Left lung (tissue), 10 donors: ENCODE results near the gene OTUB2. TPM values are rescaled to one million over a fixed set of nuclear protein-coding genes. Genes with fewer than 3 reads are reported as not detected.
A peak's percentile ranks its signal among the peaks of the same experiment; 100 is the strongest.

Source experiments
- ATAC-seq: fragments of 200-7000 bp; cut with Tn5 transposase; one replicate; pipeline ENCODE4 v1.9.1; 2020; ENCODE audit warnings: moderate library complexity
- DNase-seq, 4 donors: peaks; one replicate each; pipeline ENCODE4 v3.0.0-alpha.2; 2013 to 2020
- H3K27ac ChIP-seq, 2 donors: fragments of 200-600 bp; sonication (generic) in 1 of 2; one replicate each; pipeline versions ENCODE4 v1.5.0 to v1.8.0; 2020 to 2021
- H3K27me3 ChIP-seq, 2 donors: fragments of 200-600 bp; sonication (generic) in 1 of 2; one replicate each; pipeline versions ENCODE4 v1.5.0 to v1.8.0; 2020 to 2021
- H3K36me3 ChIP-seq, 2 donors: fragments of 200-600 bp; sonication (generic) in 1 of 2; one replicate each; pipeline versions ENCODE4 v1.5.0 to v1.8.0; 2020 to 2021
- H3K4me1 ChIP-seq, 2 donors: fragments of 200-600 bp; one replicate each; pipeline ENCODE4 v1.8.0; 2021
- H3K4me3 ChIP-seq, 2 donors: fragments of 200-600 bp; sonication (generic) in 1 of 2; one replicate each; pipeline versions ENCODE4 v1.5.0 to v1.8.0; 2020 to 2021; ENCODE audit warnings: mild to moderate bottlenecking in 1 of 2
- H3K9me3 ChIP-seq, 2 donors: fragments of 200-600 bp; sonication (generic) in 1 of 2; one replicate each; pipeline versions ENCODE4 v1.5.0 to v1.8.0; 2020 to 2021
- CTCF ChIP-seq, 2 donors: fragments of 200-600 bp; sonication (generic) in 1 of 2; IDR thresholded peaks; one replicate each; pipeline versions ENCODE4 v1.5.0 to v1.8.0; 2021; ENCODE audit warnings: antibody characterized with exemption in 2 of 2
- intact Hi-C, 2 donors: fragments of 100-400 bp; cut with DNase I; formaldehyde crosslinking; loops; one replicate each; pipeline versions ENCODE4 v1.11.2 to v1.14.2; 2022
- polyA plus RNA-seq, 6 donors: library from polyadenylated mRNA; unstranded; fragments of 120-200 nt; gene quantifications; one replicate each; pipeline ENCODE4 v1.2.1, GENCODE V29; 2013; ENCODE audit not compliant: insufficient read length in 6 of 6
- total RNA-seq, 2 donors: library from RNA; stranded (reverse); fragmentation: NEBNext Ultra II Directional; extraction: Animal tissue kit (Norgen Biotek cat#: 25700); gene quantifications; one replicate each; pipeline ENCODE4 v1.2.1, GENCODE V29; 2021
- donor health status: DM: no; HTN: yes; CAD: no.
- donor health status: DM: no; HTN: no; CAD: no.

Gene OTUB2
- total and polyA plus RNA-seq, 8 donors: 1.2 to 5.4 (median 3.9) TPM

GRCh38 chr14:94000267-94000666 is 25.9 kb upstream of the OTUB2 start:
- Histone ChIP-seq H3K27ac (no peak overlapping the region), H3K4me3 (no peak overlapping the region), H3K27me3 (peaks cover 0 to 48% of the 10 kb centered on the region in 2 donors), H3K36me3 (no peaks in the 10 kb centered on the region), H3K4me1 (no peaks in the 10 kb centered on the region), H3K9me3 (no peaks in the 10 kb centered on the region)
- intact Hi-C loops: loop anchor here in 1 of 2 donors (5.0 kb wide), 1 partner anchor 58 kb away; no protein-coding TSS in a partner anchor
- TF ChIP-seq CTCF (IDR thresholded peaks at IDR 0.05): no peak
- ATAC-seq (no peak), DNase-seq (no peak)

- H3K27me3 ChIP-seq: peaks cover 0 to 41% of the 10 kb centered on the region in 2 donors
- no peaks in the 10 kb centered on the region for H3K36me3 ChIP-seq
- DNase-seq: no peak
- H3K27ac ChIP-seq: no peak overlapping the region
- TF ChIP-seq CTCF (IDR thresholded peaks at IDR 0.05): no peak
- no peak overlapping the region for H3K4me3 ChIP-seq
- H3K9me3 ChIP-seq: no peaks in the 10 kb centered on the region
- no peak for ATAC-seq
- no peaks in the 10 kb centered on the region for H3K4me1 ChIP-seq
- intact Hi-C loops: loop anchor here in 1 of 2 donors (5.0 kb wide), 1 partner anchor 59 kb away; no protein-coding TSS in a partner anchor
These were observed 25.1 kb upstream of the OTUB2 start for GRCh38 chr14:94001016-94001415.

GRCh38 chr14:94001501-94002396 is 24.4 kb upstream of the OTUB2 start:
- no peaks in the 10 kb centered on the region for H3K9me3 ChIP-seq
- DNase-seq (peak; percentile 50 to 81 (median 68)), ATAC-seq (peak; percentile 97)
- H3K4me1 ChIP-seq: no peaks in the 10 kb centered on the region
- H3K36me3 ChIP-seq: no peaks in the 10 kb centered on the region
- H3K27me3 ChIP-seq: peaks cover 0 to 33% of the 10 kb centered on the region in 2 donors
- H3K27ac ChIP-seq: no peak overlapping the region
- no peak overlapping the region for H3K4me3 ChIP-seq
- peak; percentile 90 to 95 for TF ChIP-seq CTCF (IDR thresholded peaks at IDR 0.05)
- intact Hi-C loops: loop anchor here in 1 of 2 donors (5.0 kb wide), 1 partner anchor 59 kb away; no protein-coding TSS in a partner anchor

GRCh38 chr14:94003397-94003796 is 22.7 kb upstream of the OTUB2 start:
- no peak overlapping the region for H3K4me3 ChIP-seq
- no peak overlapping the region for H3K27ac ChIP-seq
- no peak for DNase-seq
- H3K36me3 ChIP-seq: no peaks in the 10 kb centered on the region
- H3K27me3 ChIP-seq: peaks cover 0 to 28% of the 10 kb centered on the region in 2 donors
- no peak for ATAC-seq
- no peak for TF ChIP-seq CTCF (IDR thresholded peaks at IDR 0.05)
- H3K4me1 ChIP-seq: no peaks in the 10 kb centered on the region
- H3K9me3 ChIP-seq: no peaks in the 10 kb centered on the region
- intact Hi-C loops: loop anchor here in 1 of 2 donors (5.0 kb wide), 1 partner anchor 61 kb away; no protein-coding TSS in a partner anchor

GRCh38 chr14:94004015-94004414 is 22.1 kb upstream of the OTUB2 start:
- Histone ChIP-seq H3K9me3 (no peaks in the 10 kb centered on the region), H3K4me1 (no peaks in the 10 kb centered on the region), H3K36me3 (no peaks in the 10 kb centered on the region), H3K27ac (no peak overlapping the region), H3K27me3 (peaks cover 0 to 28% of the 10 kb centered on the region in 2 donors), H3K4me3 (no peak overlapping the region)
- TF ChIP-seq CTCF (IDR thresholded peaks at IDR 0.05): no peak
- intact Hi-C loops: loop anchor here in 1 of 2 donors (5.0 kb wide), 1 partner anchor 62 kb away; no protein-coding TSS in a partner anchor
- DNase-seq: no peak
- no peak for ATAC-seq
